HL-60/S4 treated with phorbol 12-myristate 13-acetate at 8.2 ng/mL for 4 days and 3 days (cell line): ENCODE data around the gene TMOD2.

ENCODE experiments used
- in situ Hi-C: fragments of 300-500 bp; cut with MboI; formaldehyde crosslinking; loops from 2 replicates; pipeline ENCODE4 v1.15.0; 2022; ENCODE audit warnings: low sequenced_read_pairs

Gene TMOD2

DNA sequence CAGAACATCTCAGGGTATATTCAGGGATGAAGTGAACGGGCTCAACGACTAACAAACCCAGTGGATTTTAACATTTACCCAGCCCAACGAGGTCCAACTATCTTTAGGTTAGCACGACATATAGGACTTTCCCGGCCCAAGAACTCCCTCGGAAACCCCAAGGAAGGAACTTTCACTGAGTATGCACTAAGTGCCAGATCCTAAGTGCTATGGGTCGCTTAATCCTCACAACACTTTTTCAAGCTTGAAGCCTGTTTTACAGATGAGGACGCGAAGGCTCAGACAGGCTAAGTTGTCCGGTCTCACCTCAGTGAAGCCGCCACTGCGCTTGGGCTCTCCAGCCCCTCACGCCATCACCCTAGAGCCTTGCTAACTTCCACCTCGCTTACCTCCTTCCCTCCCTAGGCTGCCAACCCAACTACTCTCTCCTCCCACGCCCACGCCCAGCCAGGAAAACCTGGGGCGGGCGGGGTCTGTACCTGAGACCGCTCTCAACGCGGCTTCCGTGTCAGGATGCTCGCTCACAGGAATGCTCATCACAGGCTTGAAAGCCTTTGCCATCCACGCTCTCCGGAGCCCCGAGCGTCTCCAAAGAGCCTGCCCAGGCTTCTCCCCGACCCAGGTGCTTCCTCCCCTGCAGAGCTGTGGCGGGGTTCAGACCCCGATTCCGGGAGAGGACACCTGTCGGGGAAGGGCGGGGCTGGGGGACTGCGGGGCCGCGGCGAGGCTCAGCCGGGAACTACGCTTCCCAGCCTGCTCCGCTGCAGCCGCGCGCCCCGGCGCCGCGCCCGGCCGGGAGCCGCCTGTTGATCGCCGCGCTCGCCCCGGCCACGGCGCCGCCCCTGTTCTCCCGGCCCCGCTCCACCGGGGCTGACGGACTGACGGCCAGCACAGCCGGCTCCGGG, at the start of gene TMOD2:
Gene TMOD2 (plus strand): TSS at position 806 of the 905 bp plus-strand sequence. CDS start 14,845 bp downstream, outside the sequence.
- in situ Hi-C loops: no loop called here

DNA sequence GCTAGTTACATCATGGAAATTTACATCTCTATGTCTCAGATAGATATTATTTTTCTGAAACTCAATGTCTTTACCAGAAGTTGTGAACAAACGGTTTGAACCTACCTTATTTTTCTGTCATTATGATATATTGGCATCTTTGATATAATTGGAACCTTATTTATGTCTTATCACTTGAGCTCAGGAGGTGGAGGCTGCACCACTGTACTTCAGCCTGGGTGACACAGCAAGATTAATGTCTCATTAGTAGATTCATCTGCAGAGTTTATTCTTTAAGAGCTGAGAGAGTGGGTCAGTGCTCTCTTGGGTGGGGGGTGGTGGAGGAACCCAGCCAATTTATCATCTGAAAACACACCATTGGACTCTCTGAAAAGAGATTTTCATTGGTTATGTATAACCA, 48.7 kb upstream of the TMOD2 start:
- in situ Hi-C loops: no loop called here

GRCh38 chr15:51706291-51706690, 45.1 kb upstream of the TMOD2 start:
- in situ Hi-C loops: no loop called here

GRCh38 chr15:51706926-51707608, 44.3 kb upstream of the TMOD2 start:
- in situ Hi-C loops: no loop called here

GRCh38 chr15:51708013-51708412, 43.4 kb upstream of the TMOD2 start:
- in situ Hi-C loops: no loop called here

DNA sequence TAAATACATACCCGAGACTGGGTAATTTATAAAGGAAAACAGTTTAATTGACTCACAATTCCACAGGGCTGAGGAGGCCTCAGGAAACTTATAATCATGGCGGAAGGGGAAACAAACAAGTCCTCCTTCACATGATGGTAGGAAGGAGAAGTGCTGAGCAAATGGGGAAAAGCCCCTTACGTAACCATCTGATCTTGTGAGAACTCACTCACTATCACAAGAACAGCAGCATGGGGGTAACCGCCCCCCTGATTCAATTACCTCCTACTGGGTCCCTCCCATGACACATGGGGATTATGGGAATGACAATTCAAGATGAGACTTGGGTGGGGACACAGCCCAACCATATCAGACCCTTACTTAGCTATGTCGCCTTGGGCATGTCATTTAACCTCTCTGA, 42.4 kb upstream of the TMOD2 start:
- in situ Hi-C loops: no loop called here

GRCh38 chr15:51714162-51714561, 37.2 kb upstream of the TMOD2 start:
- in situ Hi-C loops: no loop called here

GRCh38 chr15:51714911-51715310, 36.5 kb upstream of the TMOD2 start:
- in situ Hi-C loops: no loop called here

GRCh38 chr15:51718219-51718618, 33.2 kb upstream of the TMOD2 start:
- in situ Hi-C loops: no loop called here

GRCh38 chr15:51718746-51719145, 32.7 kb upstream of the TMOD2 start:
- in situ Hi-C loops: no loop called here

- in situ Hi-C loops: no loop called here
These were observed 31.0 kb upstream of the TMOD2 start for GRCh38 chr15:51720201-51720995.

- in situ Hi-C loops: no loop called here
These were observed 30.0 kb upstream of the TMOD2 start for GRCh38 chr15:51721199-51721960.

DNA sequence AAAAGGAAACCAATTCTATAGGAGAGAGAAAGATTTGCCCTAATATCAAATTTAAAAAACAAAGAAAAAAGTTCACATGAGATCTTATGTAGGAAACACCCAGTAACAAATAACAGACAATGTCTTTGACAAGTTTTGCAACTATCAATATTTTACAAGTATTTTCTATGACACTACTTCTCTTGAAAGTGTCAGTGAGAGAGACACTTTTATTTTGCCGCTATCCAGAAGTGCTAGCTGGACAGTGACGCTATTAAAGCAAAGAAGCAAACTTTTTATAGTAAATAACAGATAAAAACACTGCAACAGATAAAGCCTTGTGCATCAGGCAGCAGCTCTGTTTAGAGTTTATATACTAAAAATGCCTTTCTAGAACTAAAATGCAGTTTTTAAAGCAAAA, 27.2 kb upstream of the TMOD2 start:
- in situ Hi-C loops: no loop called here

GRCh38 chr15:51724673-51725072, 26.7 kb upstream of the TMOD2 start:
- in situ Hi-C loops: no loop called here

- in situ Hi-C loops: no loop called here
These were observed 24.9 kb upstream of the TMOD2 start for GRCh38 chr15:51726302-51727073.

DNA sequence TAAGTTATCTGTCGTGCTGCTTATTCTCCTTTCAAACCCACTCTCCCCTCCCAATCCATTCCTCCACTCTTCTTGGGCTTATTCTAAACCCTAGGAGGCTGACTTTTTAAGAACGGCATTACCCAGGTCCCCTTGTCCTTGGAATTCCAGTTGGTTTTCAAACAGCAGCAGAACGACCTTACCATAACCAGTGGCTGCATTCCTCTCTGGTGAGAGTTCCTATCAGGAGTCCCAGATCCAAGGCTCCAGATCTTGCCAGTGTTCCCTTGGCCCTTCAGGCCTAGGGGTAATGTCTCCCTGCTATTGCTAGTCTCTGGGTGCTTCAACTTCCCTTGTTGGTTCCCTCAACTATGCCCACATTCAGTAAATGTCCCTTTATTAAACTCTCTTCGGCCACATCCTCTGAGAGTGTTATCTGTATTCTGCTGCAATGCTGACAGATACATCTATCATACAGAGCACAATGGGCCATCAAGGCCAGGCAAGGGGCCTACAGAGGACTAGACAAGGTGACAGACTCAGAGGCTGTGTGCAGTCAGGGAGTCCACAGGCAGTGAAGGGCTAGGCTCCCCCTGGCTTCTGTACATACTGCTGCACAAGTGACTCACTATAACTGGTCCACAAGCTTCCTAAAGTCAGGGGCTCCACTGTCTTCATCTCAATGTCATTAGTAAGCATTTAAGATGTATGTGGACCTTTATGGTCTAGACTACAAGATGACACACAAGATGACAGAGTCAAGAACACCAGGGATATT, 24.1 kb upstream of the TMOD2 start:
- in situ Hi-C loops: no loop called here

- in situ Hi-C loops: no loop called here
These were observed 19.7 kb upstream of the TMOD2 start for GRCh38 chr15:51731549-51732267.

DNA sequence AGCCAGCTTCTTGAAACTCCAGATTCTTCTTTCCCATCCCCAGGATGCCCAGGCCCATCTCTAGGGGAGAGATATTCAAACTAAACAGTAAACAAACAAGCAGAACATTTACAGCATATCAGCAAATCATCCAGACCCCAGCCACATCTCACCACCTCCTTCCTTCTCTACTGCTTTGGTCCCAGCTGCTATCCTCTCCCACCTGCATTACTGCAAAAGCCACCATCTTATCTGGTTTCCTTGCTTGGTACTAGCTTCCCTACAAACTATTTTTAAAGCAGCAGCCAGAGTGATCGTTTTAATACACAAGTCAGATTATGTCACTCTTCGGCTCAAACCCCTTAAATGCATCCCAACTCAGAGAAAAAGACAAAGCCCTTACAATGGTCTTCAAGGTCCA, 18.8 kb upstream of the TMOD2 start:
- in situ Hi-C loops: no loop called here
